ENCODE data around the gene BPIFB6.

DNA sequence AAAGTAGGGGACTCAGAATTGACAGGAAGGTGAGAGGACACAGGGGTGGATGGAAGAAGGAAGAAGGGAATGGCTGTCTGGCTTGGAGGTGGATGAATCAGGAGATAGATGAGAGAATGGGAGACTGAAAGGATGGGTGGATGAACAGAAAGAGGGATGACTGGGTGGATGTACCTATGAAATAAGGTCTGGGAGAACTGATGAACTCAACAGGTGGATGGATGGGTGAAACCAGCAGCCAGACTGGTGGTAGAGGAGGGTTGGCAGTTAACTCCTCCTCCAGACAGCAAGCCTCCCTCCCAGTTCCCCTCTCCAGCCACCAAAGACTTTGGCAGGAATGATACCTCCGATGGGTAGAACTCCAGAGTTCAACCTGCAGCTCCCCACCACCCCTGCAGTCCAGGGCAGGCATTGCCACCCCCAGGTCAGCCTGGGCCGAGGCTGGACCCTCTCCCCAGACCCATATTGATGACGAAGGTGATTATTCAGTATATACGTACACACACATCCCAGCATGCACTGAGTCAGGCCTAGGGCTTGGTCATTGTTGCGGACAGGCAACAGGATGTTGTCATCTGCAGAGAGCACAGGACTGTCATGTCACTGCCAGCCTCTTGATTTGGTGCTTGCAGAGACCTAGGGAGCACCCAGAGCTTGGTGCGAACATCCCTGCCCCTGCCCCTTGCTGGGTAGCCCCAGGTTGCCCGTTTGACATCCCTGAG lies 29.2 kb upstream of the BPIFB6 start:
- TF ChIP-seq, protein P1, sequence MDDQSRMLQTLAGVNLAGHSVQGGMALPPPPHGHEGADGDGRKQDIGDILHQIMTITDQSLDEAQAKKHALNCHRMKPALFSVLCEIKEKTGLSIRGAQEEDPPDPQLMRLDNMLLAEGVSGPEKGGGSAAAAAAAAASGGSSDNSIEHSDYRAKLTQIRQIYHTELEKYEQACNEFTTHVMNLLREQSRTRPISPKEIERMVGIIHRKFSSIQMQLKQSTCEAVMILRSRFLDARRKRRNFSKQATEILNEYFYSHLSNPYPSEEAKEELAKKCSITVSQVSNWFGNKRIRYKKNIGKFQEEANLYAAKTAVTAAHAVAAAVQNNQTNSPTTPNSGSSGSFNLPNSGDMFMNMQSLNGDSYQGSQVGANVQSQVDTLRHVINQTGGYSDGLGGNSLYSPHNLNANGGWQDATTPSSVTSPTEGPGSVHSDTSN (IDR thresholded peaks at IDR 0.05): no peak
- TF ChIP-seq, protein P2, sequence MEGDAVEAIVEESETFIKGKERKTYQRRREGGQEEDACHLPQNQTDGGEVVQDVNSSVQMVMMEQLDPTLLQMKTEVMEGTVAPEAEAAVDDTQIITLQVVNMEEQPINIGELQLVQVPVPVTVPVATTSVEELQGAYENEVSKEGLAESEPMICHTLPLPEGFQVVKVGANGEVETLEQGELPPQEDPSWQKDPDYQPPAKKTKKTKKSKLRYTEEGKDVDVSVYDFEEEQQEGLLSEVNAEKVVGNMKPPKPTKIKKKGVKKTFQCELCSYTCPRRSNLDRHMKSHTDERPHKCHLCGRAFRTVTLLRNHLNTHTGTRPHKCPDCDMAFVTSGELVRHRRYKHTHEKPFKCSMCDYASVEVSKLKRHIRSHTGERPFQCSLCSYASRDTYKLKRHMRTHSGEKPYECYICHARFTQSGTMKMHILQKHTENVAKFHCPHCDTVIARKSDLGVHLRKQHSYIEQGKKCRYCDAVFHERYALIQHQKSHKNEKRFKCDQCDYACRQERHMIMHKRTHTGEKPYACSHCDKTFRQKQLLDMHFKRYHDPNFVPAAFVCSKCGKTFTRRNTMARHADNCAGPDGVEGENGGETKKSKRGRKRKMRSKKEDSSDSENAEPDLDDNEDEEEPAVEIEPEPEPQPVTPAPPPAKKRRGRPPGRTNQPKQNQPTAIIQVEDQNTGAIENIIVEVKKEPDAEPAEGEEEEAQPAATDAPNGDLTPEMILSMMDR (IDR thresholded peaks at IDR 0.05): no peak

Data from SK-N-SH (cell line).